Tibial nerve (tissue), 4 donors: ENCODE data around the gene AARS1.

Experiments used
- CTCF ChIP-seq, 5 experiments: fragments of 200-600 bp in 3 of 5; fragments of 450-650 bp in 2 of 5; sonication (generic) in 3 of 5; IDR thresholded peaks; one replicate each; pipeline ENCODE4 v1.5.1; 2016 to 2019; ENCODE audit warnings: antibody characterized with exemption in 5 of 5, mild to moderate bottlenecking in 3 of 5, moderate library complexity in 2 of 5
- EP300 ChIP-seq, 2 donors: sonication (generic); formaldehyde crosslinking; IDR thresholded peaks; one replicate each; pipeline ENCODE4 v1.6.1; 2017; ENCODE audit warnings: antibody characterized with exemption in 2 of 2, mild to moderate bottlenecking in 1 of 2
- POLR2A ChIP-seq, 2 donors: fragments of 450-650 bp; IDR thresholded peaks; one replicate each; pipeline ENCODE4 v1.6.1; 2017; ENCODE audit warnings: antibody characterized with exemption in 2 of 2, mild to moderate bottlenecking in 2 of 2, moderate library complexity in 2 of 2

GRCh38 chr16:70250748-70251628 is 38.3 kb downstream of the AARS1 start:
- no peak for TF ChIP-seq EP300 (IDR thresholded peaks at IDR 0.05)
- TF ChIP-seq CTCF (IDR thresholded peaks at IDR 0.05), result no peak
- no peak for TF ChIP-seq POLR2A (IDR thresholded peaks at IDR 0.05)
